ENCODE data around the gene IER2. TPM values are rescaled to one million over a fixed set of nuclear protein-coding genes. Genes with fewer than 3 reads are reported as not detected.

The IER2 gene
- total and polyA plus RNA-seq, 9 of the 15 experiments (the other 6 are each of a cell fraction or from before 2014, with no cell fraction given) = 4.5 to 205 (median 23.7) TPM

DNA sequence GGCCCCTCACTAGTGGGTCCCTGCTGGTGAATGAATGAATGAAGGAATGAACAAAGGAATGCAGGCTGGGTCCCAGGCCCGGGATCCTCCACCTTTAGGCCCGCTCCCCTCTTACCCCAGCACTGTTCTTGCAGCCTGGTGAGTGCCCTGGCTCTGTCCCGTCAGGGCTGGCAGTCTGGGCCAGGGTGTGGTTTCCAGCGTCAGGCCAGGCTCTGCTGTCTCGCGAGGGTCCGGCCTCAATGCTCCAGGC lies 47.9 kb upstream of the IER2 start (continued):
- TF ChIP-seq, protein P1, sequence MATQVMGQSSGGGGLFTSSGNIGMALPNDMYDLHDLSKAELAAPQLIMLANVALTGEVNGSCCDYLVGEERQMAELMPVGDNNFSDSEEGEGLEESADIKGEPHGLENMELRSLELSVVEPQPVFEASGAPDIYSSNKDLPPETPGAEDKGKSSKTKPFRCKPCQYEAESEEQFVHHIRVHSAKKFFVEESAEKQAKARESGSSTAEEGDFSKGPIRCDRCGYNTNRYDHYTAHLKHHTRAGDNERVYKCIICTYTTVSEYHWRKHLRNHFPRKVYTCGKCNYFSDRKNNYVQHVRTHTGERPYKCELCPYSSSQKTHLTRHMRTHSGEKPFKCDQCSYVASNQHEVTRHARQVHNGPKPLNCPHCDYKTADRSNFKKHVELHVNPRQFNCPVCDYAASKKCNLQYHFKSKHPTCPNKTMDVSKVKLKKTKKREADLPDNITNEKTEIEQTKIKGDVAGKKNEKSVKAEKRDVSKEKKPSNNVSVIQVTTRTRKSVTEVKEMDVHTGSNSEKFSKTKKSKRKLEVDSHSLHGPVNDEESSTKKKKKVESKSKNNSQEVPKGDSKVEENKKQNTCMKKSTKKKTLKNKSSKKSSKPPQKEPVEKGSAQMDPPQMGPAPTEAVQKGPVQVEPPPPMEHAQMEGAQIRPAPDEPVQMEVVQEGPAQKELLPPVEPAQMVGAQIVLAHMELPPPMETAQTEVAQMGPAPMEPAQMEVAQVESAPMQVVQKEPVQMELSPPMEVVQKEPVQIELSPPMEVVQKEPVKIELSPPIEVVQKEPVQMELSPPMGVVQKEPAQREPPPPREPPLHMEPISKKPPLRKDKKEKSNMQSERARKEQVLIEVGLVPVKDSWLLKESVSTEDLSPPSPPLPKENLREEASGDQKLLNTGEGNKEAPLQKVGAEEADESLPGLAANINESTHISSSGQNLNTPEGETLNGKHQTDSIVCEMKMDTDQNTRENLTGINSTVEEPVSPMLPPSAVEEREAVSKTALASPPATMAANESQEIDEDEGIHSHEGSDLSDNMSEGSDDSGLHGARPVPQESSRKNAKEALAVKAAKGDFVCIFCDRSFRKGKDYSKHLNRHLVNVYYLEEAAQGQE (IDR thresholded peaks at IDR 0.05; ENCODE audit: borderline replicate concordance) = no peak
- TF ChIP-seq, protein P1 (CRISPR knock-in tag; IDR thresholded peaks at IDR 0.05; ENCODE audit: low read depth) = peak; percentile 70; the same call in 1 of the 2 replicates
- no peak for TF ChIP-seq ETV6 (IDR thresholded peaks at IDR 0.05; ENCODE audit: borderline replicate concordance in 1 of 2, low read depth in 2 of 2, low read length in 1 of 2)
- TF ChIP-seq ETV6 (CRISPR knock-in tag; IDR thresholded peaks at IDR 0.05; ENCODE audit: borderline replicate concordance) = no peak
- peak; percentile 6; the same call in 1 of the 2 replicates for TF ChIP-seq LCOR (CRISPR knock-in tag; IDR thresholded peaks at IDR 0.05)
- no peak for TF ChIP-seq THRAP3 (IDR thresholded peaks at IDR 0.05; ENCODE audit: borderline replicate concordance)
- TF ChIP-seq HSF4 (CRISPR knock-in tag; IDR thresholded peaks at IDR 0.05; ENCODE audit: borderline replicate concordance) = peak; percentile 77; the same call in 1 of the 2 replicates
- TF ChIP-seq KAT2B (IDR thresholded peaks at IDR 0.05; ENCODE audit: low read depth, low read length) = no peak
- TF ChIP-seq, protein P2, sequence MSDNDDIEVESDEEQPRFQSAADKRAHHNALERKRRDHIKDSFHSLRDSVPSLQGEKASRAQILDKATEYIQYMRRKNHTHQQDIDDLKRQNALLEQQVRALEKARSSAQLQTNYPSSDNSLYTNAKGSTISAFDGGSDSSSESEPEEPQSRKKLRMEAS (CRISPR knock-in tag; IDR thresholded peaks at IDR 0.05) = peak; percentile 9; the same call in 1 of the 2 replicates
- peak; percentile 85 for TF ChIP-seq SUPT5H (IDR thresholded peaks at IDR 0.05)
- TF ChIP-seq TGIF2 (CRISPR knock-in tag; IDR thresholded peaks at IDR 0.05) = peak; percentile 65; the same call in 1 of the 2 replicates
- no peak for TF ChIP-seq CTBP1 (IDR thresholded peaks at IDR 0.05; ENCODE audit: borderline replicate concordance)
- TF ChIP-seq, protein P3, sequence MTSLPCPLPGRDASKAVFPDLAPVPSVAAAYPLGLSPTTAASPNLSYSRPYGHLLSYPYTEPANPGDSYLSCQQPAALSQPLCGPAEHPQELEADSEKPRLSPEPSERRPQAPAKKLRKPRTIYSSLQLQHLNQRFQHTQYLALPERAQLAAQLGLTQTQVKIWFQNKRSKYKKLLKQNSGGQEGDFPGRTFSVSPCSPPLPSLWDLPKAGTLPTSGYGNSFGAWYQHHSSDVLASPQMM (CRISPR knock-in tag; IDR thresholded peaks at IDR 0.05) = no peak
- TF ChIP-seq, protein P4, sequence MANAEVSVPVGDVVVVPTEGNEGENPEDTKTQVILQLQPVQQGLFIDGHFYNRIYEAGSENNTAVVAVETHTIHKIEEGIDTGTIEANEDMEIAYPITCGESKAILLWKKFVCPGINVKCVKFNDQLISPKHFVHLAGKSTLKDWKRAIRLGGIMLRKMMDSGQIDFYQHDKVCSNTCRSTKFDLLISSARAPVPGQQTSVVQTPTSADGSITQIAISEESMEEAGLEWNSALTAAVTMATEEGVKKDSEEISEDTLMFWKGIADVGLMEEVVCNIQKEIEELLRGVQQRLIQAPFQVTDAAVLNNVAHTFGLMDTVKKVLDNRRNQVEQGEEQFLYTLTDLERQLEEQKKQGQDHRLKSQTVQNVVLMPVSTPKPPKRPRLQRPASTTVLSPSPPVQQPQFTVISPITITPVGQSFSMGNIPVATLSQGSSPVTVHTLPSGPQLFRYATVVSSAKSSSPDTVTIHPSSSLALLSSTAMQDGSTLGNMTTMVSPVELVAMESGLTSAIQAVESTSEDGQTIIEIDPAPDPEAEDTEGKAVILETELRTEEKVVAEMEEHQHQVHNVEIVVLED (CRISPR knock-in tag; IDR thresholded peaks at IDR 0.05) = no peak; the same call in 1 of the 2 replicates
- no peak for TF ChIP-seq ZNF436 (CRISPR knock-in tag; IDR thresholded peaks at IDR 0.05)
- no peak for TF ChIP-seq MYC (IDR thresholded peaks at IDR 0.05; ENCODE audit: low read depth, low read length)
- 0 out of 2 replicates have a peak, but pooled peaks have one; percentile 30 for TF ChIP-seq MYC (CRISPR knock-in tag; IDR thresholded peaks at IDR 0.05; ENCODE audit: borderline replicate concordance, low read depth)
- TF ChIP-seq, protein P5, sequence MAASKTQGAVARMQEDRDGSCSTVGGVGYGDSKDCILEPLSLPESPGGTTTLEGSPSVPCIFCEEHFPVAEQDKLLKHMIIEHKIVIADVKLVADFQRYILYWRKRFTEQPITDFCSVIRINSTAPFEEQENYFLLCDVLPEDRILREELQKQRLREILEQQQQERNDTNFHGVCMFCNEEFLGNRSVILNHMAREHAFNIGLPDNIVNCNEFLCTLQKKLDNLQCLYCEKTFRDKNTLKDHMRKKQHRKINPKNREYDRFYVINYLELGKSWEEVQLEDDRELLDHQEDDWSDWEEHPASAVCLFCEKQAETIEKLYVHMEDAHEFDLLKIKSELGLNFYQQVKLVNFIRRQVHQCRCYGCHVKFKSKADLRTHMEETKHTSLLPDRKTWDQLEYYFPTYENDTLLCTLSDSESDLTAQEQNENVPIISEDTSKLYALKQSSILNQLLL (CRISPR knock-in tag; IDR thresholded peaks at IDR 0.05; ENCODE audit: borderline replicate concordance) = no peak
- TF ChIP-seq OTX1 (CRISPR knock-in tag; IDR thresholded peaks at IDR 0.05) = no peak
